BLaER1 (cell line): ENCODE data around the gene ZNF747.

Source experiments
- H3K27ac ChIP-seq: shearing (Covaris generic); formaldehyde crosslinking; 2 replicates; pipeline ENCODE4 v1.8.1; 2022
- H3K27me3 ChIP-seq: shearing (Covaris generic); formaldehyde crosslinking; 2 replicates; pipeline ENCODE4 v1.8.1; 2022
- H3K36me3 ChIP-seq: shearing (Covaris generic); formaldehyde crosslinking; 2 replicates; pipeline ENCODE4 v1.8.1; 2022
- H3K4me1 ChIP-seq: shearing (Covaris generic); formaldehyde crosslinking; 2 replicates; pipeline ENCODE4 v1.8.1; 2022
- H3K4me2 ChIP-seq: shearing (Covaris generic); formaldehyde crosslinking; 2 replicates; pipeline ENCODE4 v1.8.1; 2022
- H3K4me3 ChIP-seq: shearing (Covaris generic); formaldehyde crosslinking; 2 replicates; pipeline ENCODE4 v1.8.1; 2022
- H3K9ac ChIP-seq: shearing (Covaris generic); formaldehyde crosslinking; 2 replicates; pipeline ENCODE4 v1.8.1; 2022
- H3K9me3 ChIP-seq: shearing (Covaris generic); formaldehyde crosslinking; 2 replicates; pipeline ENCODE4 v1.8.1; 2022
- H4K20me1 ChIP-seq: shearing (Covaris generic); formaldehyde crosslinking; 2 replicates; pipeline ENCODE4 v1.8.1; 2022
- Cebpa-rat ChIP-seq: shearing (Covaris generic); IDR thresholded peaks from 2 replicates; pipeline ENCODE4 v1.8.1; 2022

ZNF747 gene

GRCh38 chr16:30534368-30535105, at the start of gene ZNF747:
ZNF747 (minus strand) TSS chr16:30534858; CDS start chr16:30534679, 179 bp downstream.
- peak within 1 kb of the TSS; percentile 91 for H3K4me2 ChIP-seq
- H3K9me3 ChIP-seq = no peaks in the 10 kb centered on the region
- peak within 1 kb of the TSS; percentile 84 for H3K4me3 ChIP-seq
- TF ChIP-seq Cebpa-rat = no peak
- H3K36me3 ChIP-seq = peaks cover 28% of the 10 kb centered on the region
- peaks cover 30% of the 10 kb centered on the region for H3K4me1 ChIP-seq
- H3K9ac ChIP-seq = peak within 1 kb of the TSS; percentile 93
- peak within 1 kb of the TSS; percentile 97 for H3K27ac ChIP-seq
- H3K27me3 ChIP-seq = no peaks in the 10 kb centered on the region
- no peaks in the 10 kb centered on the region for H4K20me1 ChIP-seq

- Histone ChIP-seq H3K4me3 (no peak overlapping the region), H3K27ac (no peak overlapping the region), H3K4me1 (peaks cover 65% of the 10 kb centered on the region), H4K20me1 (0 out of 2 replicates have a peak, but pooled peaks cover 8% of the 10 kb centered on the region), H3K27me3 (no peaks in the 10 kb centered on the region), H3K9me3 (no peaks in the 10 kb centered on the region), H3K4me2 (peak overlapping the region; percentile 85), H3K9ac (0 out of 2 replicates have a peak overlapping the region, but pooled peaks have one; percentile 2), H3K36me3 (peaks cover 72% of the 10 kb centered on the region)
- TF ChIP-seq Cebpa-rat = no peak
Observed at GRCh38 chr16:30582611-30583340, 48.1 kb upstream of the ZNF747 start.

GRCh38 chr16:30581457-30581856, 46.8 kb upstream of the ZNF747 start:
- no peak overlapping the region for H3K9ac ChIP-seq
- H4K20me1 ChIP-seq = 0 out of 2 replicates have a peak, but pooled peaks cover 8% of the 10 kb centered on the region
- H3K27ac ChIP-seq = no peak overlapping the region
- H3K36me3 ChIP-seq = peaks cover 75% of the 10 kb centered on the region
- H3K9me3 ChIP-seq = no peaks in the 10 kb centered on the region
- peak overlapping the region; percentile 85; the same call in 1 of the 2 replicates for H3K4me2 ChIP-seq
- H3K4me1 ChIP-seq = peaks cover 56% of the 10 kb centered on the region
- no peaks in the 10 kb centered on the region for H3K27me3 ChIP-seq
- H3K4me3 ChIP-seq = no peak overlapping the region
- TF ChIP-seq Cebpa-rat = no peak

GRCh38 chr16:30574678-30575077, 40.0 kb upstream of the ZNF747 start:
- H3K27ac ChIP-seq = no peak overlapping the region
- no peak overlapping the region for H3K9ac ChIP-seq
- no peak for TF ChIP-seq Cebpa-rat
- peaks cover 48% of the 10 kb centered on the region for H3K36me3 ChIP-seq
- no peak overlapping the region for H3K4me3 ChIP-seq
- peaks cover 16% of the 10 kb centered on the region; the same call in 1 of the 2 replicates for H4K20me1 ChIP-seq
- no peak overlapping the region for H3K4me2 ChIP-seq
- no peaks in the 10 kb centered on the region for H3K9me3 ChIP-seq
- no peaks in the 10 kb centered on the region for H3K27me3 ChIP-seq
- H3K4me1 ChIP-seq = peaks cover 56% of the 10 kb centered on the region

GRCh38 chr16:30571445-30572322, 37.0 kb upstream of the ZNF747 start, which contains the start of gene ZNF688:
ZNF688 (minus strand) TSS chr16:30571714; CDS start chr16:30571629, 85 bp downstream.
- H3K4me3 ChIP-seq = peak within 1 kb of the TSS; percentile 77
- H3K27ac ChIP-seq = peak within 1 kb of the TSS; percentile 96
- H4K20me1 ChIP-seq = peaks cover 7% of the 10 kb centered on the region; the same call in 1 of the 2 replicates
- TF ChIP-seq Cebpa-rat = no peak
- peak within 1 kb of the TSS; percentile 94 for H3K9ac ChIP-seq
- peaks cover 20% of the 10 kb centered on the region for H3K36me3 ChIP-seq
- H3K4me2 ChIP-seq = peak within 1 kb of the TSS; percentile 99
- H3K27me3 ChIP-seq = no peaks in the 10 kb centered on the region
- H3K4me1 ChIP-seq = peaks cover 59% of the 10 kb centered on the region
- no peaks in the 10 kb centered on the region for H3K9me3 ChIP-seq

GRCh38 chr16:30570636-30571444, 36.2 kb upstream of the ZNF747 start:
- peaks cover 59% of the 10 kb centered on the region for H3K4me1 ChIP-seq
- H3K4me3 ChIP-seq = peak overlapping the region; percentile 77
- peak overlapping the region; percentile 99 for H3K4me2 ChIP-seq
- H4K20me1 ChIP-seq = peaks cover 7% of the 10 kb centered on the region; the same call in 1 of the 2 replicates
- H3K27ac ChIP-seq = peak overlapping the region; percentile 96
- peaks cover 11% of the 10 kb centered on the region for H3K36me3 ChIP-seq
- H3K9me3 ChIP-seq = no peaks in the 10 kb centered on the region
- H3K9ac ChIP-seq = peak overlapping the region; percentile 94
- TF ChIP-seq Cebpa-rat = no peak
- H3K27me3 ChIP-seq = no peaks in the 10 kb centered on the region

- Histone ChIP-seq H3K4me2 (peak overlapping the region; percentile 99), H3K4me3 (peak overlapping the region; percentile 77)
Observed at GRCh38 chr16:30569746-30570635, 35.3 kb upstream of the ZNF747 start.

GRCh38 chr16:30569281-30569680, 34.6 kb upstream of the ZNF747 start:
- H3K27ac ChIP-seq = 0 out of 2 replicates have a peak overlapping the region, but pooled peaks have one; percentile 52
- peak overlapping the region; percentile 99 for H3K4me2 ChIP-seq
- no peak overlapping the region for H3K9ac ChIP-seq
- peaks cover 59% of the 10 kb centered on the region for H3K4me1 ChIP-seq
- H3K27me3 ChIP-seq = no peaks in the 10 kb centered on the region
- 0 out of 2 replicates have a peak, but pooled peaks cover 5% of the 10 kb centered on the region for H3K36me3 ChIP-seq
- TF ChIP-seq Cebpa-rat = no peak
- no peak overlapping the region for H3K4me3 ChIP-seq
- no peaks in the 10 kb centered on the region for H3K9me3 ChIP-seq
- peaks cover 7% of the 10 kb centered on the region; the same call in 1 of the 2 replicates for H4K20me1 ChIP-seq

More at GRCh38 chr16:30569746-30570635, 35.3 kb upstream of the ZNF747 start:
- 0 out of 2 replicates have a peak, but pooled peaks cover 5% of the 10 kb centered on the region for H3K36me3 ChIP-seq
- TF ChIP-seq Cebpa-rat = no peak
- H3K27me3 ChIP-seq = no peaks in the 10 kb centered on the region
- H3K4me1 ChIP-seq = peaks cover 59% of the 10 kb centered on the region
- peaks cover 7% of the 10 kb centered on the region; the same call in 1 of the 2 replicates for H4K20me1 ChIP-seq
- H3K27ac ChIP-seq = peak overlapping the region; percentile 96
- H3K9me3 ChIP-seq = no peaks in the 10 kb centered on the region
- H3K9ac ChIP-seq = peak overlapping the region; percentile 94
